MM.1S (cell line): Measurements from ENCODE around the gene KMO.

ENCODE experiments used
- DNase-seq: peaks from one replicate; pipeline ENCODE4 v3.0.0-alpha.2; 2015
- H2AFZ ChIP-seq: fragments of 300-600 bp; sonication (generic); 2 replicates; pipeline ENCODE4 v1.6.0; 2016; ENCODE audit warnings: antibody characterized with exemption, low read length
- H3F3A ChIP-seq: fragments of 300-600 bp; sonication (generic); 2 replicates; pipeline ENCODE4 v1.6.1; 2016; ENCODE audit warnings: mild to moderate bottlenecking, antibody characterized with exemption, low read length, moderate library complexity, mixed read lengths; ENCODE audit not compliant: insufficient read depth
- H3K27ac ChIP-seq: fragments of 300-600 bp; sonication (generic); 2 replicates; pipeline ENCODE4 v1.5.1; 2016; ENCODE audit warnings: mild to moderate bottlenecking, low read length
- H3K27me3 ChIP-seq: fragments of 300-600 bp; sonication (generic); replicated peaks from 2 replicates; pipeline ENCODE4 v1.6.0; 2016; ENCODE audit warnings: low read length; ENCODE audit not compliant: insufficient read depth
- H3K36me3 ChIP-seq: fragments of 300-600 bp; sonication (generic); replicated peaks from 2 replicates; pipeline ENCODE4 v1.6.1; 2016; ENCODE audit warnings: mild to moderate bottlenecking, low read length, mixed read lengths; ENCODE audit not compliant: insufficient read depth
- H3K4me1 ChIP-seq: fragments of 300-600 bp; sonication (generic); 2 replicates; pipeline ENCODE4 v1.6.1; 2016; ENCODE audit warnings: low read length, mixed read lengths
- H3K4me2 ChIP-seq: fragments of 300-600 bp; sonication (generic); 2 replicates; pipeline ENCODE4 v1.6.0; 2016; ENCODE audit warnings: low read depth, low read length
- H3K4me3 ChIP-seq: fragments of 300-600 bp; sonication (generic); 2 replicates; pipeline ENCODE4 v1.5.1; 2016; ENCODE audit warnings: low read length, mixed read lengths
- H3K79me2 ChIP-seq: fragments of 300-600 bp; sonication (generic); 2 replicates; pipeline ENCODE4 v1.6.1; 2016; ENCODE audit warnings: mixed run types, low read length, mixed read lengths
- H3K9ac ChIP-seq: fragments of 300-600 bp; sonication (generic); 2 replicates; pipeline ENCODE4 v1.6.1; 2016; ENCODE audit warnings: low read length, mixed read lengths
- H3K9me2 ChIP-seq: fragments of 300-600 bp; sonication (generic); replicated peaks from 2 replicates; pipeline ENCODE4 v1.6.1; 2016; ENCODE audit warnings: mild to moderate bottlenecking, low read length, mixed read lengths; ENCODE audit not compliant: insufficient read depth
- H3K9me3 ChIP-seq: fragments of 300-600 bp; sonication (generic); replicated peaks from 2 replicates; pipeline ENCODE4 v1.6.1; 2016; ENCODE audit warnings: mild to moderate bottlenecking, low read length, mixed read lengths; ENCODE audit not compliant: insufficient read depth
- H4K20me1 ChIP-seq: fragments of 300-600 bp; sonication (generic); 2 replicates; pipeline ENCODE4 v1.6.1; 2016; ENCODE audit warnings: mild to moderate bottlenecking, low read length, moderate library complexity, mixed read lengths; ENCODE audit not compliant: insufficient read depth
- EZH2 ChIP-seq: fragments of 300-600 bp; sonication (generic); optimal IDR thresholded peaks from 2 replicates; pipeline ENCODE3; 2017; ENCODE audit warnings: low read depth, mild to moderate bottlenecking, antibody characterized with exemption, low read length, mixed read lengths
- EZH2phosphoT487 ChIP-seq: fragments of 300-600 bp; sonication (generic); IDR thresholded peaks from 2 replicates; pipeline ENCODE4 v1.6.1; 2018; ENCODE audit warnings: antibody characterized with exemption, low read length
- TF ChIP-seq, protein P1 (sequence below): fragments of 300-600 bp; sonication (generic); IDR thresholded peaks from 2 replicates; pipeline ENCODE4 v1.5.1; 2016; ENCODE audit warnings: antibody characterized with exemption, low read length, mixed read lengths

KMO gene

DNA sequence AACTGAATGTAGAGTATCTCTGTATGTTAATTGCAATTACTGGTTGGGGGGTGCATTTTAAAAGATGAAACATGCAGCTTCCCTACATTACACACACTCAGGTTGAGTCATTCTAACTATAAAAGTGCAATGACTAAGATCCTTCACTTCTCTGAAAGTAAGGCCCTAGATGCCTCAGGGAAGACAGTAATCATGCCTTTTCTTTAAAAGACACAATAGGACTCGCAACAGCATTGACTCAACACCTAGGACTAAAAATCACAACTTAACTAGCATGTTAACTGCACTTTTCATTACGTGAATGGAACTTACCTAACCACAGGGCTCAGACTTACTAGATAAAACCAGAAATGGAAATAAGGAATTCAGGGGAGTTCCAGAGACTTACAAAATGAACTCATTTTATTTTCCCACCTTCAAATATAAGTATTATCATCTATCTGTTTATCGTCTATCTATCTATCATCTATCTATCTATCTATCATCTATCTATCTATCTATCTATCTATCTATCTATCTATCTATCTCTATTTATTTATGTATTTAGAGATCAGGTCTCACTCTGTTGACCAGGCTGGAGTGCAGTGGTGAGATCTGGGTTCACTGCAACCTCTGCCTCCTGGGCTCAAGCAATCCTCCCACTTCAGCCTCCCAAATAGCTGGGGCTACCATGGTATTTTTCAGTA is 60.2 kb downstream of the KMO start:
- Histone ChIP-seq H3K27ac (no peak overlapping the region), H3K4me1 (no peaks in the 10 kb centered on the region), H3K36me3 (no peaks in the 10 kb centered on the region), H3K27me3 (no peaks in the 10 kb centered on the region), H3K79me2 (no peaks in the 10 kb centered on the region), H3F3A (no peaks in the 10 kb centered on the region), H4K20me1 (no peaks in the 10 kb centered on the region), H3K4me3 (no peak overlapping the region), H3K9ac (no peak overlapping the region), H3K9me2 (no peaks in the 10 kb centered on the region), H3K4me2 (no peak overlapping the region), H2AFZ (no peak overlapping the region), H3K9me3 (no peaks in the 10 kb centered on the region)
- TF ChIP-seq EZH2phosphoT487 (no peak), EZH2 (no peak)
- TF ChIP-seq, protein P1, sequence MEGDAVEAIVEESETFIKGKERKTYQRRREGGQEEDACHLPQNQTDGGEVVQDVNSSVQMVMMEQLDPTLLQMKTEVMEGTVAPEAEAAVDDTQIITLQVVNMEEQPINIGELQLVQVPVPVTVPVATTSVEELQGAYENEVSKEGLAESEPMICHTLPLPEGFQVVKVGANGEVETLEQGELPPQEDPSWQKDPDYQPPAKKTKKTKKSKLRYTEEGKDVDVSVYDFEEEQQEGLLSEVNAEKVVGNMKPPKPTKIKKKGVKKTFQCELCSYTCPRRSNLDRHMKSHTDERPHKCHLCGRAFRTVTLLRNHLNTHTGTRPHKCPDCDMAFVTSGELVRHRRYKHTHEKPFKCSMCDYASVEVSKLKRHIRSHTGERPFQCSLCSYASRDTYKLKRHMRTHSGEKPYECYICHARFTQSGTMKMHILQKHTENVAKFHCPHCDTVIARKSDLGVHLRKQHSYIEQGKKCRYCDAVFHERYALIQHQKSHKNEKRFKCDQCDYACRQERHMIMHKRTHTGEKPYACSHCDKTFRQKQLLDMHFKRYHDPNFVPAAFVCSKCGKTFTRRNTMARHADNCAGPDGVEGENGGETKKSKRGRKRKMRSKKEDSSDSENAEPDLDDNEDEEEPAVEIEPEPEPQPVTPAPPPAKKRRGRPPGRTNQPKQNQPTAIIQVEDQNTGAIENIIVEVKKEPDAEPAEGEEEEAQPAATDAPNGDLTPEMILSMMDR, result no peak
- no peak for DNase-seq

DNA sequence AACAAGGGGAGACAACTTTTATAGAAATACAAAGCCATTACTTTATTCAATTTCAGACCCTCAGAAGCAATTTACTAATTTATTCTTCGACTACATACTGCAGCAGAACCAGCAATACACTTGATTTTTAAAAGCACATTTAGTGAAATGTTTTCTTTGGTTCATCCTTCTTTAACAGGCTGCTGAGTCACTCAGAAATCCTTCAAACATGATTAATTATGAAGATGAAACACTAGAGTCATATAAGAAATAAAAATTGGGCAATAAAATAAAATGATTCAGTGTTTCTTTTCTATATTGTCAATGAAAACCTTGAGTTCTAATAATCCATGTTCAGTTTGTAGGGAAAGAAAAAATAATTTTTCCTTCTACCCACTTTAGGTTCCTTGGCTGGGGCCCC is 61.0 kb downstream of the KMO start:
- Histone ChIP-seq H4K20me1 (no peaks in the 10 kb centered on the region), H3K79me2 (no peaks in the 10 kb centered on the region), H3K4me1 (no peaks in the 10 kb centered on the region), H2AFZ (no peak overlapping the region), H3F3A (no peaks in the 10 kb centered on the region), H3K4me2 (no peak overlapping the region), H3K36me3 (no peaks in the 10 kb centered on the region), H3K4me3 (no peak overlapping the region), H3K9ac (no peak overlapping the region), H3K9me2 (no peaks in the 10 kb centered on the region), H3K9me3 (no peaks in the 10 kb centered on the region), H3K27ac (no peak overlapping the region), H3K27me3 (no peaks in the 10 kb centered on the region)
- DNase-seq, result no peak
- TF ChIP-seq, protein P1, result no peak
- TF ChIP-seq EZH2phosphoT487 (no peak), EZH2 (no peak)

DNA sequence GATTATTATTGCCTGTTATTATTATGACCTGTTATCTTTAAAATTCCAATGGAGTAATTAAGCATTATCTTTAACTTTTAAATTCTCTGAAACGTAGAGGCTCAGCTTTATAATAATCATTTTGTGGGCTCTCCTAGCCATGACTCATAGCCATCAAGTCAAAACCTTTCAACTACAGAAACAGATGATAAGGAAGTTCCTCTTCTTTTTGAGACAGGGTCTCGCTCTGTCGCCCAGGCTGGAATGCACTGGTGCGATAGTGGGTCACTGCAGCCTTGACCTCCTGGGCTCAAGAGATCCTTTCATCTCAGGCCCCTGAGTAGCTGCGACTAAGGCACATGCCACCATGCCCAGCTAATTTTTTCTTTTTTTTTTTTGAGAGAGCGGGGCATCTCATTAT is 64.5 kb downstream of the KMO start:
- Histone ChIP-seq H3K4me3 (no peak overlapping the region), H2AFZ (no peak overlapping the region), H3K27ac (no peak overlapping the region), H3F3A (no peaks in the 10 kb centered on the region), H3K9me3 (no peaks in the 10 kb centered on the region), H3K4me2 (no peak overlapping the region), H4K20me1 (no peaks in the 10 kb centered on the region), H3K36me3 (no peaks in the 10 kb centered on the region), H3K9me2 (no peaks in the 10 kb centered on the region), H3K79me2 (no peaks in the 10 kb centered on the region), H3K9ac (no peak overlapping the region), H3K4me1 (no peaks in the 10 kb centered on the region), H3K27me3 (no peaks in the 10 kb centered on the region)
- no peak for DNase-seq
- TF ChIP-seq EZH2phosphoT487, result no peak
- TF ChIP-seq, protein P1, result no peak
- no peak for TF ChIP-seq EZH2
